Measurements from ENCODE around the gene RECK. TPM values are rescaled to one million over a fixed set of nuclear protein-coding genes. Genes with fewer than 3 reads are reported as not detected.
"Not testable (repeated sequence)": the region's sequence is repeated elsewhere in the genome, so short reads cannot be mapped to it uniquely, and the experiment has no call there.

Gene RECK
- 33.8 and 36.1 TPM in 2 replicates for total RNA-seq (2014; rRNA removed; shearing (Covaris generic); ENCODE audit: low replicate concordance)

- peak; percentile 100 for DNase-seq
- H3K4me3 ChIP-seq = peak within 1 kb of the TSS; percentile 92
- no peaks in the 10 kb centered on the region for H3K27me3 ChIP-seq
- H3K36me3 ChIP-seq = peaks cover 19% of the 10 kb centered on the region
- H3K9me3 ChIP-seq = no peaks in the 10 kb centered on the region
Measured at GRCh38 chr9:36036780-36037548, at the start of gene RECK. Gene RECK (plus strand): TSS chr9:36036913. CDS start chr9:36036999, 86 bp downstream.

- Histone ChIP-seq H3K36me3 (no peaks in the 10 kb centered on the region), H3K27me3 (no peaks in the 10 kb centered on the region), H3K9me3 (no peaks in the 10 kb centered on the region; the same call in 1 of the 2 replicates), H3K4me3 (no peak overlapping the region)
- DNase-seq = no peak
Measured at GRCh38 chr9:35990155-35990554, 46.6 kb upstream of the RECK start.

- not testable (repeated sequence) for DNase-seq
Measured at GRCh38 chr9:35993136-35993535, 43.6 kb upstream of the RECK start.

GRCh38 chr9:35993976-35994720 lies 42.6 kb upstream of the RECK start:
- DNase-seq = no peak
- Histone ChIP-seq H3K9me3 (peaks cover 19% of the 10 kb centered on the region), H3K27me3 (no peaks in the 10 kb centered on the region), H3K36me3 (peaks cover 8% of the 10 kb centered on the region), H3K4me3 (no peak overlapping the region)

More at GRCh38 chr9:35993136-35993535, 43.6 kb upstream of the RECK start:
- peaks cover 11% of the 10 kb centered on the region for H3K9me3 ChIP-seq
- H3K36me3 ChIP-seq, H3K4me3 ChIP-seq, H3K27me3 ChIP-seq: not testable (repeated sequence)

- Histone ChIP-seq H3K9me3 (peaks cover 19% of the 10 kb centered on the region), H3K4me3 (no peak overlapping the region)
Measured at GRCh38 chr9:35994959-35995358, 41.8 kb upstream of the RECK start.

GRCh38 chr9:35996358-35996970 lies 40.2 kb upstream of the RECK start:
- Histone ChIP-seq H3K9me3 (peaks cover 22% of the 10 kb centered on the region), H3K27me3 (no peaks in the 10 kb centered on the region), H3K36me3 (peaks cover 8% of the 10 kb centered on the region), H3K4me3 (no peak overlapping the region)
- peak; percentile 98 for DNase-seq

More at GRCh38 chr9:35994959-35995358, 41.8 kb upstream of the RECK start:
- no peak for DNase-seq
- H3K36me3 ChIP-seq = peaks cover 8% of the 10 kb centered on the region
- H3K27me3 ChIP-seq = no peaks in the 10 kb centered on the region

- DNase-seq = peak; percentile 84
- not testable (repeated sequence) for H3K27me3 ChIP-seq, H3K4me3 ChIP-seq, H3K36me3 ChIP-seq
- peaks cover 25% of the 10 kb centered on the region for H3K9me3 ChIP-seq
Measured at GRCh38 chr9:35997016-35997415, 39.7 kb upstream of the RECK start.

- H3K36me3 ChIP-seq = peaks cover 8% of the 10 kb centered on the region
- no peaks in the 10 kb centered on the region for H3K27me3 ChIP-seq
- H3K9me3 ChIP-seq = peaks cover 25% of the 10 kb centered on the region
Measured at GRCh38 chr9:35998333-35998732, 38.4 kb upstream of the RECK start.

GRCh38 chr9:36005891-36006290 lies 30.8 kb upstream of the RECK start:
- Histone ChIP-seq H3K27me3 (no peaks in the 10 kb centered on the region), H3K36me3 (no peaks in the 10 kb centered on the region), H3K4me3 (no peak overlapping the region), H3K9me3 (peaks cover 20% of the 10 kb centered on the region)
- DNase-seq = no peak

More at GRCh38 chr9:35998333-35998732, 38.4 kb upstream of the RECK start:
- DNase-seq = no peak
- H3K4me3 ChIP-seq = no peak overlapping the region

- Histone ChIP-seq H3K27me3 (no peaks in the 10 kb centered on the region), H3K9me3 (peaks cover 20% of the 10 kb centered on the region), H3K36me3 (no peaks in the 10 kb centered on the region), H3K4me3 (no peak overlapping the region)
- DNase-seq = no peak
Measured at GRCh38 chr9:36006549-36007315, 30.0 kb upstream of the RECK start.

GRCh38 chr9:36007316-36007708 lies 29.4 kb upstream of the RECK start:
- H3K4me3 ChIP-seq = no peak overlapping the region
- no peaks in the 10 kb centered on the region for H3K27me3 ChIP-seq
- peaks cover 16% of the 10 kb centered on the region for H3K9me3 ChIP-seq
- no peaks in the 10 kb centered on the region for H3K36me3 ChIP-seq
- DNase-seq = no peak

GRCh38 chr9:36007852-36008251 lies 28.9 kb upstream of the RECK start:
- no peak for DNase-seq
- Histone ChIP-seq H3K36me3 (no peaks in the 10 kb centered on the region), H3K4me3 (no peak overlapping the region), H3K27me3 (no peaks in the 10 kb centered on the region), H3K9me3 (peaks cover 16% of the 10 kb centered on the region)

- Histone ChIP-seq H3K9me3 (peaks cover 16% of the 10 kb centered on the region), H3K4me3 (no peak overlapping the region), H3K27me3 (no peaks in the 10 kb centered on the region), H3K36me3 (no peaks in the 10 kb centered on the region)
- DNase-seq = peak; percentile 78
Measured at GRCh38 chr9:36008774-36009300, 27.9 kb upstream of the RECK start.

GRCh38 chr9:36011379-36011778 lies 25.3 kb upstream of the RECK start:
- H3K27me3 ChIP-seq = no peaks in the 10 kb centered on the region
- peaks cover 8% of the 10 kb centered on the region for H3K9me3 ChIP-seq
- H3K36me3 ChIP-seq = no peaks in the 10 kb centered on the region
- DNase-seq = no peak
- H3K4me3 ChIP-seq = no peak overlapping the region

- Histone ChIP-seq H3K27me3 (no peaks in the 10 kb centered on the region), H3K4me3 (no peak overlapping the region), H3K9me3 (peaks cover 4% of the 10 kb centered on the region; the same call in 1 of the 2 replicates), H3K36me3 (no peaks in the 10 kb centered on the region)
- no peak for DNase-seq
Measured at GRCh38 chr9:36017278-36017677, 19.4 kb upstream of the RECK start.

GRCh38 chr9:36018129-36018528 lies 18.6 kb upstream of the RECK start:
- no peaks in the 10 kb centered on the region for H3K36me3 ChIP-seq
- DNase-seq = no peak
- H3K9me3 ChIP-seq = peaks cover 4% of the 10 kb centered on the region; the same call in 1 of the 2 replicates
- H3K4me3 ChIP-seq = no peak overlapping the region
- no peaks in the 10 kb centered on the region for H3K27me3 ChIP-seq
